GM12864 (cell line): Measurements from ENCODE around the gene DAPK1.

ENCODE experiments used
- DNase-seq: peaks from one replicate; pipeline ENCODE4 v3.0.0-alpha.2; 2011; ENCODE audit warnings: low read depth
- H3K4me3 ChIP-seq: 2 replicates; pipeline ENCODE4 v1.5.1; 2011; ENCODE audit warnings: mild to moderate bottlenecking, low read depth, low read length, control low read depth
- TF ChIP-seq, protein P1 (sequence below): IDR thresholded peaks from 2 replicates; pipeline ENCODE4 v1.5.1; 2011; ENCODE audit warnings: low read depth, mild to moderate bottlenecking, moderate library complexity, low read length, control low read depth, inconsistent platforms; ENCODE audit errors: missing control alignments

The DAPK1 gene

DNA sequence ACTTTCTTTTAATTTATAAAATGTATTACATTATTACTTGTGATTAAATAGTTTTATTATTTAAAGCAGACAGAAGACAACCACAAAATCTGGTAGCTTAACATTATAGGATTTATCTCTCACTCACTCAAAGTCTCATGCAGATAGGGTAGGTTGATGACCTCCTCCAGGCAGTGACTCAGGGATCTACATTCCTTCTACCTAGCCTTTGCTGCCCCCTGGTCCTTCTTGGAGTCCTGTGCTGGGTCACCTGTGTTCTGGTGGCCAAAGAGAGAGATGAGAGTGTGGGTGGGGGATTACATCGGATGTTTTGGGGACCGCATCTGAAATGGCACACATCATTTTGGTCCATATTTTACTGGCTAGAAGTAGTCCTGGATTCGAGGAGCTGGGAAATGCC, 132.6 kb downstream of the DAPK1 start:
- TF ChIP-seq, protein P1, sequence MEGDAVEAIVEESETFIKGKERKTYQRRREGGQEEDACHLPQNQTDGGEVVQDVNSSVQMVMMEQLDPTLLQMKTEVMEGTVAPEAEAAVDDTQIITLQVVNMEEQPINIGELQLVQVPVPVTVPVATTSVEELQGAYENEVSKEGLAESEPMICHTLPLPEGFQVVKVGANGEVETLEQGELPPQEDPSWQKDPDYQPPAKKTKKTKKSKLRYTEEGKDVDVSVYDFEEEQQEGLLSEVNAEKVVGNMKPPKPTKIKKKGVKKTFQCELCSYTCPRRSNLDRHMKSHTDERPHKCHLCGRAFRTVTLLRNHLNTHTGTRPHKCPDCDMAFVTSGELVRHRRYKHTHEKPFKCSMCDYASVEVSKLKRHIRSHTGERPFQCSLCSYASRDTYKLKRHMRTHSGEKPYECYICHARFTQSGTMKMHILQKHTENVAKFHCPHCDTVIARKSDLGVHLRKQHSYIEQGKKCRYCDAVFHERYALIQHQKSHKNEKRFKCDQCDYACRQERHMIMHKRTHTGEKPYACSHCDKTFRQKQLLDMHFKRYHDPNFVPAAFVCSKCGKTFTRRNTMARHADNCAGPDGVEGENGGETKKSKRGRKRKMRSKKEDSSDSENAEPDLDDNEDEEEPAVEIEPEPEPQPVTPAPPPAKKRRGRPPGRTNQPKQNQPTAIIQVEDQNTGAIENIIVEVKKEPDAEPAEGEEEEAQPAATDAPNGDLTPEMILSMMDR = no peak
- H3K4me3 ChIP-seq = no peak overlapping the region
- no peak for DNase-seq

GRCh38 chr9:87630846-87631245, 133.2 kb downstream of the DAPK1 start:
- TF ChIP-seq, protein P1 = no peak
- DNase-seq = no peak

GRCh38 chr9:87635656-87636501, 138.2 kb downstream of the DAPK1 start:
- TF ChIP-seq, protein P1 = no peak
- no peak for DNase-seq
- no peak overlapping the region for H3K4me3 ChIP-seq

More at GRCh38 chr9:87630846-87631245, 133.2 kb downstream of the DAPK1 start:
- H3K4me3 ChIP-seq = no peak overlapping the region

- H3K4me3 ChIP-seq = no peak overlapping the region
- TF ChIP-seq, protein P1 = no peak
Measured at GRCh38 chr9:87638292-87638691, 140.6 kb downstream of the DAPK1 start.

DNA sequence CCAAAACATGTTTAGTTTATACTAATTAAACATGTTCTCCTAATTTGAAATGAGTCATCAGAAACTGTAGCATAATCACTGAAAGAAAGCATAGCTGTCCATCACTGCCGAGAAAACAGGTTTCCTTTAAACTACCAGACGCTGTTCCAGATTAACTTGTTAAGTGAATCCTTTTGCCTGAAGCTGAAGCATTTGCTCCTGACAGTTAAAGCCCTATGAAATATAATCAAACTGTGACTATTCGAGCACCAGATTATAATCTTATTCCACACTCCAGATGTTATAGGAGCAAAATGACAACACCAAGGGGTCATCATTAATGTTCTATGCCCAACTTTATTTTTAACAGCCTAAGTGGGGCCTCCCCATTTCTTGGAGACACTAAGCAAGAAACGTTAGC, 142.3 kb downstream of the DAPK1 start:
- no peak for DNase-seq
- no peak overlapping the region for H3K4me3 ChIP-seq
- TF ChIP-seq, protein P1 = no peak

More at GRCh38 chr9:87638292-87638691, 140.6 kb downstream of the DAPK1 start:
- no peak for DNase-seq

DNA sequence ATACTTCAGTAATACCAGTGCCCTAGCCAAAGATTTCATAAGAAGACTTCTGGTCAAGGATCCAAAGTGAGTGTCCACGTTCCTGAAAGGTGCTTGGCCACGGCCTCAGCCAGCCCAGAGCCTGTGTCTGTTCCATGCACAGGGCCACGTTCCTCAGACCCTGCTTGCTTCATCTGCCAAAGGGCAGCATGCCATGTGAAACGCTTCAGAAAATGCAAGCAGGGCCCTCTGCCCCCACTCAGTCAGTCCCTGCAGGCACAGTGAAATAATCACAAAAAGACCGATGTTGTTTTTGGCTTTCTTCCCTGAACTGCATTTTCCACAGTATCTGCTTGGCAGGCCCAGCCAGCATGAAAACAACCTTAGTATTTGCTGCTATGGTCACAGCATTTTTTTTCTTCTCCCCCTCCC, 142.7 kb downstream of the DAPK1 start:
- TF ChIP-seq, protein P1 = no peak
- no peak overlapping the region for H3K4me3 ChIP-seq
- no peak for DNase-seq

- no peak for DNase-seq
- TF ChIP-seq, protein P1 = no peak
- H3K4me3 ChIP-seq = no peak overlapping the region
Measured at GRCh38 chr9:87641067-87641466, 143.4 kb downstream of the DAPK1 start.
